Astrocyte of the cerebellum (primary cell): Measurements from ENCODE around the gene SH3RF3.

Experiments
- DNase-seq: peaks from one replicate; pipeline ENCODE4 v3.0.0-alpha.2; 2011; ENCODE audit warnings: low read depth
- H3K4me3 ChIP-seq: 2 replicates; pipeline ENCODE4 v1.5.1; 2011; ENCODE audit warnings: mild to moderate bottlenecking, low read depth, low read length, moderate library complexity
- in situ Hi-C: cut with HindIII; loops from 2 replicates; pipeline ENCODE4 v1.10.0; 2017; ENCODE audit warnings: low sequenced_read_pairs
- TF ChIP-seq, protein P1 (sequence below): IDR thresholded peaks from 2 replicates; pipeline ENCODE4 v1.5.1; 2012; ENCODE audit warnings: low read length, low read depth, moderate library complexity, mild to moderate bottlenecking; ENCODE audit errors: missing control alignments

SH3RF3 gene

DNA sequence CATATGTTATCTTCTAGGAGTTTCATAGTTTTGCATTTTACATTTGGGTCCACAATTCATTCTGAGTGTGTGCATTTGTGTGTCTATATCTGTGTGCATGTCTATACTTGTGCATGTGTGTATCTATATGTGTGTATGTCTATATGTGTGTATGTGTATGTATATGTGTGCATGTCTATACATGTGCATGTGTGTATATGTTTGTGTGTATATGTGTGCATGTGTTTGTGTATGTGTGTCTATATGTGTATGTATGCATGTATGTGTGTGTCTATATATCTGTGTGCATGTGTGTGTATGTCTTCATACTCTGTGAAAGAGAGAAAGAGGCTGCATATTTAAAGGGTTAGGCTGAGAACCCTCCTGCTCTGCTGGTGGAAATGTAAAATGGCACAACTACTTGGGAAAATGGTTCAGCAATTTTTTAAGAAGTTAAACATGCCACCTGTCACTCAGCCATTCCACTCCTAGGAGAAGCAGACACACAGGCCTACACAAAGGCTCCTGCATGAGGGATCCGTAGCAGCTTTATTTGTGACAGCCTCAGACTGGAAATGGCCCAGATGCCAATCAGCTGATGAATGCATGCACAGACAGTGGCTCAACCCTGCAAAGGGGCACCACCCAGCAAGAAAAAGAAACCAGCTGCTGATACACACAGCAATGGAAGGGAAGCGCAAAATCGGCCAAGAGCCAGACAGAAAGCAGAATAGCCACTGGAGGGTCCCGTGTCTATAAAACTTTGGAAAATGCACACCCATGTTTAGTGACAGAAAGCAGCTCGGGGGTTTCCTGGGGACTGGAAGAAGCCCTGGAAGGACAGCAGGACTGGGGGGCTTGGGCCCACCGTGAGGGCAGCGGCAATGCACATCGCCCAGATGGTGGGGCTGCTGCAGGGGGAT lies 337.9 kb downstream of the SH3RF3 start:
- H3K4me3 ChIP-seq, result no peak overlapping the region
- in situ Hi-C loops, result no loop called here
- DNase-seq, result no peak
- TF ChIP-seq, protein P1, sequence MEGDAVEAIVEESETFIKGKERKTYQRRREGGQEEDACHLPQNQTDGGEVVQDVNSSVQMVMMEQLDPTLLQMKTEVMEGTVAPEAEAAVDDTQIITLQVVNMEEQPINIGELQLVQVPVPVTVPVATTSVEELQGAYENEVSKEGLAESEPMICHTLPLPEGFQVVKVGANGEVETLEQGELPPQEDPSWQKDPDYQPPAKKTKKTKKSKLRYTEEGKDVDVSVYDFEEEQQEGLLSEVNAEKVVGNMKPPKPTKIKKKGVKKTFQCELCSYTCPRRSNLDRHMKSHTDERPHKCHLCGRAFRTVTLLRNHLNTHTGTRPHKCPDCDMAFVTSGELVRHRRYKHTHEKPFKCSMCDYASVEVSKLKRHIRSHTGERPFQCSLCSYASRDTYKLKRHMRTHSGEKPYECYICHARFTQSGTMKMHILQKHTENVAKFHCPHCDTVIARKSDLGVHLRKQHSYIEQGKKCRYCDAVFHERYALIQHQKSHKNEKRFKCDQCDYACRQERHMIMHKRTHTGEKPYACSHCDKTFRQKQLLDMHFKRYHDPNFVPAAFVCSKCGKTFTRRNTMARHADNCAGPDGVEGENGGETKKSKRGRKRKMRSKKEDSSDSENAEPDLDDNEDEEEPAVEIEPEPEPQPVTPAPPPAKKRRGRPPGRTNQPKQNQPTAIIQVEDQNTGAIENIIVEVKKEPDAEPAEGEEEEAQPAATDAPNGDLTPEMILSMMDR, result no peak

DNA sequence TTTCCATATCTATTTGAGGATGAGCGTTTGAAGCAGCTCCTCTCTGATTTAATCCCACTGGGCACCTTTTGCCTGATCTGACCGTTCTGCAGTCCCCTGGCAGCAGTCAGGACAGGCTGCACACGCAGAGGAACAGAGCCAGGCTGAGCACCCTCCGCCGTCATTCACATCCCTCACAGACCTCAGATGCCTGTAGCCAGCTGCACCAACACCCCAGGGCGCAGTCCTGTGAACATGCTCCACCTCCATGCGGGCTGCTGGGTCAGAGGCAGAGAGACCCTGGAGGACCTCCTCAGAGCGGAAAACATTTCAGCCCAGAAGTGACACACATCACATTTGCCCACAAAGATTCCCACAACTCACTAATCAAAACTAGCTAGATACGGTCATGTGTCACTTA lies 338.7 kb downstream of the SH3RF3 start:
- no peak for DNase-seq
- in situ Hi-C loops, result no loop called here
- TF ChIP-seq, protein P1, result no peak
- no peak overlapping the region for H3K4me3 ChIP-seq

DNA sequence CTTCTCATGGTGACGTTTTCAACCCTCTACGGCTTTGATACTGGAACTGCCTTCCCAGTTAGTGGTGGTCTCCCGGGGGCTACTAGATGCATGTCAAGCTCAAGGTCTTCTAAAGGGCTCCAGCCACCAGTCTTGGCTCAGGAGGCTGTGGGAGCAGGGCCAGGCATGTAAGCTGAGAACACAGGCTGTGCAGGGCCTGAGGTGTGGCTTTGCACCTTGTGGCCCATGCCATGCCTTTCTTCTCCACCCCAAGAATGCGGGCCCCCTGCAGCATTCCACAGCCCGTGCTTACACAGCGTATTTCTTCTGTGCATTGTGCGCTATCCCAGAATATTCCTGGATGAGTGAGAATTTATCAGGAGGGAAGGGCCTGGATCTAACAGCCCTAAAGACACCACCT lies 339.9 kb downstream of the SH3RF3 start:
- in situ Hi-C loops, result no loop called here
- no peak for DNase-seq
- H3K4me3 ChIP-seq, result no peak overlapping the region
- TF ChIP-seq, protein P1, result no peak

DNA sequence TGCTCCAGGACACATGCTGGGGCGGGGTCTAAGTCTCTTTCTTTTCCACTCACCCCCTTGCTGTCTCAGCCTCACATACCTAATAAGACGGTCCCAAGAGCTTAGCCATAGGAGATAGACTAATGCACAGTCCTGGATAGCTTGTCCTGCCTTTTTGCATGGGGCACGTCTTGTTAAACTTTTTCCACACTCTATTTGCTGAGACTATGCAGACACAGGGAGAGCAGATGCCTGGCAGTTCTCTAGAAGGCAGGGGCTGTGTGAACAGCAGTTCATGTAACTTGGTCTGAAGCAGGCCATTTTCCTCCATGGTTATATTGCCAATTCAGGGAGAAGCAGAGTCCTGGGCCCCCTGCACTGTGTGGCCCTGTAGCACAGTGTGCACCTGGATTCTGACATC lies 342.7 kb downstream of the SH3RF3 start:
- in situ Hi-C loops, result no loop called here
- TF ChIP-seq, protein P1, result no peak
- no peak for DNase-seq
- H3K4me3 ChIP-seq, result no peak overlapping the region

DNA sequence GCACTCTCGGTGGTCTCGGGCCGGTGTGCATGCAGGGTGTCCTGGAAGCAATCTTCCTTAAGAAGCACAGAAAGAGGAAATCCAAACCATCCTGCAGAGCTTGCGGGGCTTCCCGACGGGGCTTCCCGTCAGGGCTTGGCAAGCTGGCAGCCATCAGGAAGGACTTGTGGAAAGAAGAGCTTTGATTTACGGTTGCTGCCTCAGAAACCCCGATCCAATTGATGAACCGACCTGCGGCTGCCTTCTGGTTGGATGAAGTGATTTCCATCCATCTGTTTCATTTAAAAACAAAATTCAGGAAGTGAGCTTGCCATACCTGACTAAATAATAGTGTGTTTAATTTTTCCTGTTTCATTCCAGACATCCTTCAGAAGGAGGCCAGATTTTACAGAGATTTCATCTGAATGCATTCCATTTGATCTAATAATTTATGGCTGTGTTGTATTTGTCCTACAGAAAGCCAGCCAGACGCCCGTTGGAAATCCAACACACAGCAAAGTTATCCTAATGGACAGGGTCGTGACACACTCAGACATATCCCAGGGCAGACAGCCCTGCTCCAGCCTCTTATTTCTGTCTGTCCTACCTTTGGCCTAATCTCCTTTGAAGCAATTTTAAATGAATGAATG lies 343.4 kb downstream of the SH3RF3 start:
- DNase-seq, result no peak

DNA sequence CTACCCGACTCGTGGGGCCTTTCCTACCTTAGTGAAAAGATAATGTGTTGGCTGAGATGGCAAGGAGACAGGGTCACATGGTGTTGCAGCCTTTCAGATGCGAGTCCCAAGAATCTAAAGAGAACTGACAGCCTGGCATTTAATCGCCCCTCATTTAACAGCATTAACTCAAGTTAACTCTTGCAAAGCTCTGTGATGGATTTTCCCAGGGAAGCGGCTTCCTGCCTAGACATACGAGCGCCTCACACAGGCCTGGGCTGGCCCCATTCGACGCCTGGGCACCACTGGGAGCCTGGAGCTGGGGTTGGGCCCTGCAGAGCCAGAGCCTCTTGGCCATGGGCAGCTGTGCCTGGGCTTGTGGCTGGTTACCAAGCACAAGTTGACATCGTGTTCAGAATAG lies 344.0 kb downstream of the SH3RF3 start:
- DNase-seq, result no peak
- in situ Hi-C loops, result no loop called here
- TF ChIP-seq, protein P1, result no peak
- H3K4me3 ChIP-seq, result no peak overlapping the region

More for the DNA sequence above, 343.4 kb downstream of the SH3RF3 start:
- in situ Hi-C loops, result no loop called here
- no peak overlapping the region for H3K4me3 ChIP-seq
- TF ChIP-seq, protein P1, result no peak
